ENCODE measurements around the gene NPPA.

NPPA gene

DNA sequence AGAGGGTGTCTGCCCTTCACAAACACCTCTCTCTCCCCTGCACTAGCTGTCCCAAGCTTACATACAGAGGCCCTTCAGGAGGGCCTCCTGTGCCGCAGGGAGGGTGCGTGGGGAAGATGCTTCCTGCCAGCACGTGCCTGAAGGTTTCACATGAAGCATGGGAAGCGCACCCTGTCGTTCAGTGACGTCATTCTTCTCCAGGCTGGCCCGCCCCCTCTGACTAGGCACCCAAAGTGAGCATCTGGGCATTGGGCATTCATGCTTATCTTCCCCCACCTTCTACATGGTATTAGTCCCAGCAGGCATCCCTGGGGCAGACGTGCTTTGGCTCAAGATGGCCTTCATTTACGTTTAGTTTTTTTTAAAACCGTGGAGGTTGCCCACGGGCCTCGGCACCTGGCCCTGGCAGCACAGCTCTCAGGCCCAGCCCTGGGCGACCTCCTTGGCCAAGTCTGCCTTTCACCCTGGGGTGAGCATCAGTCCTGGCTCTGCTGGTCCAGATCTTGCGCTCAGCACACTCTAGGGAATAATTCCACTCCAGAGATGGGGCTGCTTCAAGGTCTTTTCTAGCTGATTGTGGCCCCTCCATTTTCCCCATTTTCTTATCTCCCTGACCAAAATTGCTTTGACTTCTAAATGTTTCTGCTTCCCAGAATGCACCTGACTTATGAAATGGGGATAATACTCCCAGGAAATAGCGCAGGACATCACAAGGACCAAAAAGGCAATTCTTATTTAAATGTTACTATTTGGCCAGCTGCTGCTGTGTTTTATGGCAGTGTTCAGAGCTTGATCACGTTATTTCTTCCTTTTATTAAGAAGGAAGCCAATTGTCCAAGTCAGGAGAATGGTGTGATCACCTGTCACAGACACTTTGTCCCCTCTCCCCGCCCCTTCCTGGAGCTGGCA is 6.1 kb downstream of the NPPA start:
- DNase-seq, result no peak

GRCh38 chr1:11839727-11840705 is 7.6 kb downstream of the NPPA start:
- DNase-seq, result no peak

DNA sequence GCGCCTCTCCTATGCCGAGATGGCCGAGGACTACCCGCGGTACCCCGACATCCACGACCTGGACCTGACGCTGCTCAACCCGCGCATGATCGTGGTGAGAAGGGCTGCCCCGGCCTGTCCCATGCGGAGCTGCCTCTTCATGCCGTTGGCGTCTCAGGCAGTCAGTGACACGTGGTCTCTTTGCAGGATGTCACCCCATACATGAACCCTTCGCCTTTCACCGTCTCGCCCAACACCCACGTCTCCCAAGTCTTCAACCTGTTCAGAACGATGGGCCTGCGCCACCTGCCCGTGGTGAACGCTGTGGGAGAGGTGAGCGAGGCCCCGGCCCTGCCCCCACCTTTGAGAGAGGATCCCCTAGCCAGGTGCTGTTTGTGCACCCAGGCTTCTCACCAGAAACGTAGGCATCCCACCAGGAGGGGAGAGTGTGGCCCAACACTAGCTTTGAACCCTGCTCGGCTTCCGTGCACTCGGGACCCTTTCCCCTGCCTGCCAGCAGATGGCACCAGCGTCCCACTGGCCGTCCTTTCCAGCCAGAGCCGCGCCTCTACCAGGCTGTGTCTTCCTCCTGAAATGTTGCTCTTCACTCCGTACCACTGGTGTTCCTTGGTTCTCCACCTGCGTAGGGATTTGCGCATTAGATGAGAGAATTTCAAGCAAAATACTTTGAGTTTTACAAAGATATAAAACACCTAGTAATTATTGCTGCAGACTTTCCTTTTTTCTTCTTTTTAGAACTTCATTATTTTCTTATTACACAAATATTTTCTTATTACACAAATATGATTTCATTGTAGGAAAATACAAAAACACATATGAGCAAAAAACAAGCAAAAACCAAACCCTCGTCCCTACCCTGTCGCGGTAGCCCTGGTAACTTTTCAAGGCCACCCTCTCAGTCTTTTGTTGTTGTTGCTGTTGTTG is 9.0 kb downstream of the NPPA start:
- DNase-seq, result peak; percentile 73

DNA sequence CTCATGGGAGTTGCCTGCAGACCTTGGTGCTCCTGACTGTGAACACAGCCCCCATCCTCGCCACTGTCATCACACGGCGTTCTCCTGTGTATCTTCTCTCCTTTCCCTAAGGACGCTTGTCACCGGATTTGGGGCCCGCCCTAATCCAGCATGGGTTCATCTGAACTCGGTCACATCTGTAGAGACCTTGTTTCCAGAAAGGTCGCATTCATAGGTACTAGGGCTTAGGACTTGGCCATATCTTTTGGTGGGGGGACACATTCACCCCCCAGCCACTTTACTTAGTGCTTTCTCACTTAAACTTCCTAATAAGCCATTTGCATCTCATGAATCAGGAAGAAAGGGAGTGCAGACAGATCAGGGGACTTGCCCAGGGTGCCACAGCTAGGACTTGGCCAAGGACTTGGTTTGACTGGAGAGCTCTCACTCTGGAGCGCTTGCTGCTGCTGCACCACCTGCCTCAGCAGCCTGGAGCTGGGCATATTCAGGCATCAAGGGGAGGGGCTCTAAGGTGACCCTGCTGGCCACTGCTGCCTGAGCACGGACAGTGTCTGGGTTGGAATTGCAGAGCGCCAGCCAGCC is 9.7 kb downstream of the NPPA start:
- no peak for DNase-seq

- no peak for DNase-seq
These were observed 10.4 kb downstream of the NPPA start for GRCh38 chr1:11836955-11837766.

GRCh38 chr1:11835441-11836225 is 11.9 kb downstream of the NPPA start:
- DNase-seq, result no peak

DNA sequence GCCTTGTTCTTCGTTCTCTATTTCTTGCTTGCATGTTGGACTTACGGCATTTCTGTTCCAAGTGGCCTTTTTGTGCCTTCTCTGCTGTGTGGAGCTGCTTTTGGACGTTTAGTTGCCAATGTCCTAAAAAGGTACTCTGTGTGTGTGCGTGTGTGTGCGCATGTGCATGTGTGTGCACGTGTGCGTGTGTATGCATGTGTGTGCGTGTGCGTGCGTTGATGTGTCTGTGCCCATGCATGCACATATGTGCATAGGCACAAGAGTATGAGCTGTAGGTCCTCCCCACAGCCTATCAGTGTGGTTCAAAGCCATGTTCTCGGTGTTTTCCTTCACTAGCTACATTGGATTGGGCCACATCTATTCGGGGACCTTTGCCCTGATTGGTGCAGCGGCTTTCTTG is 13.7 kb downstream of the NPPA start:
- no peak for DNase-seq

GRCh38 chr1:11833497-11833896 is 14.1 kb downstream of the NPPA start:
- DNase-seq, result no peak

- DNase-seq, result no peak
These were observed 15.4 kb downstream of the NPPA start for GRCh38 chr1:11831945-11832725.

GRCh38 chr1:11828511-11828910 is 19.1 kb downstream of the NPPA start:
- DNase-seq, result no peak

DNA sequence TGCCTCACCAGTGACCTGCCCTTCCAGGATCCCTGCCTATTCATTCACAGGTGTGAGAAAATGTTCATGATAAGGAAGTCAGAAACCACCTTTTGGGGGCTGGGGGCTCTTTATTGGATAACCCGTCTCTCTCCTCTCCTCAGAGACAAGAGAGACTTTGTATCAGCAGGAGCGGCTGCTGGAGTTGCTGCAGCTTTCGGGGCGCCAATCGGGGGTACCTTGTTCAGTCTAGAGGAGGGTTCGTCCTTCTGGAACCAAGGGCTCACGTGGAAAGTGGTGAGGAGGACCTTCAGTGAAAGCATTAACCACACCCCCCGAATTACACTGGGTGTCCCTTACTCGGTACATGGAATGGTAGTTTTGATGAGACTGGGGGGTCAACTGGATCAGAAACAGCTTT is 20.6 kb downstream of the NPPA start:
- DNase-seq, result no peak

- DNase-seq, result no peak
These were observed 22.5 kb downstream of the NPPA start for GRCh38 chr1:11825131-11825530.

- DNase-seq, result no peak
These were observed 24.0 kb downstream of the NPPA start for GRCh38 chr1:11823366-11824137.

DNA sequence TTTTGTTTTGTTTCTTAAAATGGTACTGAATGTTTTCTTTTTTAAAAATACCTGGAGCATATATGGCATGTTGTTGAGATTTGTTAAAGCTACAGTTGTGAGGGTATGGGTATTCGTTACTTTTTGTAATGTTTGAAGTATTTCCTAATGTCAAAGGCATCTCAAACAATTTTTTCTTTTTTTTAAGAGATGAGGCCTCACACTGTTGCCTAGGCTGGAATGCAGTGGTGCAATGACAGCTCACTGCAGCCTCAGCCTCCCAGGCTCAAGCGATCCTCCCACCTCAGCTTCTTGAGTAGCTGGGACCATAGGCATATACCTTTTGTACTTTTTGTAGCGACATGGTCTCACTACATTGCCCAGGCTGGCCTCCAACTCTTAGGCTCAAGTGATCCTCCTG is 25.5 kb downstream of the NPPA start:
- DNase-seq, result no peak

- no peak for DNase-seq
These were observed 30.4 kb downstream of the NPPA start for GRCh38 chr1:11817192-11817591.

DNA sequence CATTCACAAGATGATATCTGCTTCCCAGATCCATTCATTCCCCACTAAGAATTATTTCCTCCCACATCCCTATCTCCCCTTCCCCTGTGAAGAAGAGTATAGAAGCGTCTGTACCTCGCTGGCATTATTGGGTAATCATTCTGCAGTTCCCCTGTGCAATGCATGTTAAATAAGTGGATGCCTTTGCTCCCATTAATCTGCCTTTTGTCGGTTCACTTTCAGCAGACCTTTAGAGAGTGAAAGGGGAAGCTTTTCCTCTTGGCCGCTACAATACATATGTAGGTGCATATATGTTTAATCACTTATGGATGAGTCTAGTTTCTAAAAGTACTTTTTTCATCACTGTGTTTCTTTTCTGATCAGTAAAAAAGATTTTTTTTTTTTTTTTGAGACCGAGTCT is 34.6 kb downstream of the NPPA start:
- DNase-seq, result no peak

DNA sequence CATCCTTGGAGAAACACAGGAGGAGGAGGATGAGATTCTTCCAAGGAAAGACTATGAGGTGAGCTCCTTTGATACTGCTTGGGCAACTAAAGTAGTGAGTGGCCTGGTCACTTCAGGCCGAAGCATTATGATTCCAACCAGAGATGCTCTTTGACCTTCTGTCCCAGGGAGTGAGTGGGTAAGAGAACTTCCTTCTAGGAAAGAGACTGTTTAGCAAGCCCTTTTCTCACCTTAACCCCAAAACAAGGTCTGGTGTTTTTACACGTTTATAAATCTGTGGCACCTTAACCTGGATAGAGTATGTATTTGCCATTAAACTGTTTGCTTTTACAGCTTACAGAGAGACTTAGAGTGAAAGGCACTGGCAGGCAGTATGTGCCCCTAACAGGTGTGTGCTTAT is 40.5 kb downstream of the NPPA start:
- no peak for DNase-seq

DNA sequence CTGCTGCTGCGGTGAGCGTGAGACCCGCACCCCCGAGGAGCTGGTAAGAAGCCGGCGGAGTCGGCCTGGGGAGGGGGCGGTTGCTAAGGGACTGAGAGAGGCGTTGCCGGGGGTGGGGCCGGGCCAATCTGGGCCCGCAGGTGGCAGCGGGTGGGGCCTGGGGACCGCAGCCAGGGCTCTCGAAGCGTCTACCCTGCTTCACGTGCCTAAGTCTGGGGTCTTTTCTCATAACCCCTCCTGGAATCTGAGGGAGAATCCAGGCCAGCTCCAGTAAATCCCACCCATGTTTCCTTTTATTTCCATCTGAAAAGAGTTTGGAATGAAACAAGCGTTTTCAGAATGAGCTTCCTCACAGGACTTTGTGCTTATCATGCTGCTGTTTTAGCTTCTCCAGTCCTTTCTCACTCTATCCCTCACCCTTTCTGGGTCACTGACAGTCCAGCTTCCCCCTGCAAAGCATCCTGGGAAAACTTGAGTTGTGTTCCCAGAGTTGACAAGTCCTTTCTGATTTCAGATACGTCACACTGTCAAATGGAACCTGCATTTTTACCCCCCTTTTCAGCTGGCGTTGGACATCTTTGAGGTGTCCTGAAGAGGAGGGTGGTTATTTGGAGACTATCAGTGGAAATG is 41.2 kb downstream of the NPPA start:
- no peak for DNase-seq

All from activated T-cell treated with anti-CD3 and anti-CD28 coated beads for 4 hours (primary cell).